ENCODE measurements around the gene TSPAN1.

DNA sequence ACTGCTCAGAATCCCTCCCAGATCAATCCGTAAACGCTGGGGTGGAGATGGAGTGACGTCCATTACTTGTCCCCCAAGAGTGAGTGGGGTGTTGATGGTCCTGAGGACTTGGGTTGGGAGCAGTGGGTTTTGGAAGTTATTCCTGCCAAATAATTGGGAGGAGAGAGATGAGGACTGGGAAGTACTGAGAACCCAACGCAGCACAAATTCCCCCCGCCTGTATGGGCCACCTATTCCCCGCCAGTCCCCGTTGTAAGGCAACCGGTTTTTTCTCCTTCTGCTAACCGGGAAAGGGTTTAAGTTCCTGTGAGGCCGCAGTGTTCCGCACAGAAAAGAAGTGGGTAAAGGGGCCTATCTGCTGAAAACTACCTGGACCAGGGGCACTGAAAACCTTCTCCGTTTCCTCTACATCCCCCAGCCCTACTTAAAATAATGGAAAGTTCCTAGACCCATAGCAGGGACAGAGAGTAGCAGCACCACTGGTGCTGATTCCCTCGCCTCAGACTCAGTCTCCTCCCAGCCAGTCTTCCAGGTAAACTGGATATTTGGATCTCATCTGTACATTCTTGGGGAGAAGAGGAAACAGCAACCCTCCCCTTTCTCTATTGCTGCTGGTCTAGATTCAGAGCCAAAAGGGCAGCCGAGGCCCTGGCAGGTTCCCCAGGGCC, 29.0 kb downstream of the TSPAN1 start:
- TF ChIP-seq, protein P1, sequence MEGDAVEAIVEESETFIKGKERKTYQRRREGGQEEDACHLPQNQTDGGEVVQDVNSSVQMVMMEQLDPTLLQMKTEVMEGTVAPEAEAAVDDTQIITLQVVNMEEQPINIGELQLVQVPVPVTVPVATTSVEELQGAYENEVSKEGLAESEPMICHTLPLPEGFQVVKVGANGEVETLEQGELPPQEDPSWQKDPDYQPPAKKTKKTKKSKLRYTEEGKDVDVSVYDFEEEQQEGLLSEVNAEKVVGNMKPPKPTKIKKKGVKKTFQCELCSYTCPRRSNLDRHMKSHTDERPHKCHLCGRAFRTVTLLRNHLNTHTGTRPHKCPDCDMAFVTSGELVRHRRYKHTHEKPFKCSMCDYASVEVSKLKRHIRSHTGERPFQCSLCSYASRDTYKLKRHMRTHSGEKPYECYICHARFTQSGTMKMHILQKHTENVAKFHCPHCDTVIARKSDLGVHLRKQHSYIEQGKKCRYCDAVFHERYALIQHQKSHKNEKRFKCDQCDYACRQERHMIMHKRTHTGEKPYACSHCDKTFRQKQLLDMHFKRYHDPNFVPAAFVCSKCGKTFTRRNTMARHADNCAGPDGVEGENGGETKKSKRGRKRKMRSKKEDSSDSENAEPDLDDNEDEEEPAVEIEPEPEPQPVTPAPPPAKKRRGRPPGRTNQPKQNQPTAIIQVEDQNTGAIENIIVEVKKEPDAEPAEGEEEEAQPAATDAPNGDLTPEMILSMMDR (IDR thresholded peaks at IDR 0.05): no peak
- TF ChIP-seq POLR2AphosphoS5 (IDR thresholded peaks at IDR 0.05) (no peak), EP300 (IDR thresholded peaks at IDR 0.05) (no peak)
